Activated CD8-positive, alpha-beta memory T cell treated with anti-CD3 and anti-CD28 coated beads for 48 hours (primary cell): ENCODE results near the gene ECI1.

ENCODE experiments used
- DNase-seq, 3 experiments: peaks; one replicate each; pipeline ENCODE4 v3.0.0-alpha.2; 2020; ENCODE audit warnings: low read depth in 2 of 3, low spot score in 2 of 3

Gene ECI1, protein sequence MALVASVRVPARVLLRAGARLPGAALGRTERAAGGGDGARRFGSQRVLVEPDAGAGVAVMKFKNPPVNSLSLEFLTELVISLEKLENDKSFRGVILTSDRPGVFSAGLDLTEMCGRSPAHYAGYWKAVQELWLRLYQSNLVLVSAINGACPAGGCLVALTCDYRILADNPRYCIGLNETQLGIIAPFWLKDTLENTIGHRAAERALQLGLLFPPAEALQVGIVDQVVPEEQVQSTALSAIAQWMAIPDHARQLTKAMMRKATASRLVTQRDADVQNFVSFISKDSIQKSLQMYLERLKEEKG

GRCh38 chr16:2251296-2252111 lies at the start of gene ECI1:
Gene ECI1, minus strand, starts transcription at chr16:2251587. Its CDS starts 21 bp downstream, at chr16:2251566.
- peak; percentile 64 to 87 (median 82) for DNase-seq

DNA sequence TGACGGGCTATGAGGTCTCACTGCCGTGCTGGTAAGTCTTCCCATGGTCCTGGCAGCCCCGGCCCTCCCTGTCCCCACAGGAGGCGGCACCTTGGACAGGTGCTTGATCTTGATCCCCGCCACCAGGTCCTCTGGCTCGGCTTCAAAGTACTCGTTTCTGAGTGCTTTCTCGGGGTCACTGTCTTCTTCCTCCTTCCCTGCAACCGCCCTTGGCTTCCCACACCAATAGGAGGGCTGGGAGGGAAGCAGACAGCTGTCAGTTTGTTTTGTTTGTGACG lies 48.5 kb upstream of the ECI1 start:
- DNase-seq: no peak

DNA sequence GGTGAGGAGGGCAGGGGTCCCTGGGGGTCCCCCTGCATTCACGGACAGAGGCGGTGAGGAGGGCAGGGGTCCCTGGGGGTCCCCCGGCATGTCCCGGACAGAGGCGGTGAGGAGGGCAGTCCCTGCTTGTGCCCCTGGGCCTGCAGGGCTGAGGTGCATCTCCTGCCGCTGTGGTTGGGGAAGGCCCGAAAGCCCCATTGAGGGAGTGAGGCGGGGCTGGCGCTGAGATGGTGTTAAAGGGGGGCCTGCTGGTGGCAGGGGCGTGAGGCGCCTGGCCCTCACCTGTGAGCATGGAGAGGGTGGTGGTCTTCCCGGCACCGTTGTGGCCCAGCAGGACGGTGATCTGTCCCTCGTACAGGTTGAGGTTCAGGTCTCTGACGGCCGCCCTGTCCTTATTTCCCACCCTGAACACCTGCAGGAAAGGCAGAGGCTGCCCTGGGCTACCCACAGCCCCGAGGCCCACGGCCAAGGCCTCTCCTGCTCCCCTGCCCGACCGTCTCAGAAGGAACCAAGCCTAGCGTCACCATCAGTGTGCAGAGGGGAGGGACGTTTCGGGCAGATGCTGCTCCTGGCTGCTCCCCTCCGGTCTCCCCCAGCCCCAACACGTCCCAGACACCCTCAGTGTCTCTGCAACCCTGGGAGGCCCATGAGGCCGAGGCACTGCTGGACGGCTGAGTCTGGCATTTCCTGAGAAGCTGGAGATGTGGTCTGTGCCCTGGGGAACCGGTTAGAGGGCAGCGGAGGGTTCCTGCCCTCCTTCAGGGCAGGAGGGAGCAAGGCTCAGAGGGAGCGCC lies 47.9 kb upstream of the ECI1 start:
- no peak for DNase-seq

DNA sequence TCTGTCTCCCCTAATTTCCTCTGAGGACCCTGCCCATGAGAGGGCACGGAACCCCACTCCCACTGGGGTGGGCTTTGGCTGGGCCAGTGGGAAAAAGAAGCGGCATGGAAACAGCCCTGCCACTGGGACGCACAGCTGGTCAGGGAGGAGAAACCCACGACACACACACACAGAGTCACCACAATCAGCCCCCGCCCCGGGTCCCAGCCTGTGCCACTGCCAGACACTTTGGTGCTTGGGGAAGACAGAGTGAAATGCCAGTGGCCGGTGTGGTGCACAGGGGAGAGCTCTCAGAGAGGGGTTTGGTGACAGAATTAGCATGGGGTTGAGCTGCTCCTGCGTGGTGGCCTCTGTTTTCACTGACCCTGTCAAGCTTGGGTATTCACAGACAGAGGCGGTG lies 47.2 kb upstream of the ECI1 start:
- DNase-seq: no peak

GRCh38 chr16:2297506-2297860 lies 46.1 kb upstream of the ECI1 start:
- no peak for DNase-seq

GRCh38 chr16:2296661-2297505 lies 45.5 kb upstream of the ECI1 start:
- no peak for DNase-seq

GRCh38 chr16:2295056-2295798 lies 43.8 kb upstream of the ECI1 start:
- DNase-seq: no peak

GRCh38 chr16:2292221-2292620 lies 40.8 kb upstream of the ECI1 start:
- no peak for DNase-seq

DNA sequence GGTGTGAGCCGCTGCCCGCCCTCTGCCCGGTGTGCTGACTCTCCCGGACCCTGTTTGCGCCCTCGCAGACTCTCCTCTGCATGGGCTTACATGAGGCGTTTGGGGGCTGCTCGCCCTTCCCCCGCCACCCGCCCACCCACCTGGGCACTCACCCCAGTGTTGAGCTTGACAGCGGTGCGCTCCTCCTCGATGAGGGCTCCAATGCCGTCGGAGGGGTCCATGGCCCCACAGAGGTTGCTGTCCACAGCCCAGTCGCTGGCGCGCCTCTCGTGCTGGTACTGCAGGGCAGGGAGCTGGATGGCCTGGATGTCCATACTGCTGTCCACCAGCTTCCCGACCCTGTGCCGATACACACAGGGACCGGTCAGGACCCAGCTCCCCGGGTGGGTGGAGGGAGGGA lies 37.9 kb upstream of the ECI1 start:
- no peak for DNase-seq

- no peak for DNase-seq
These were observed 37.3 kb upstream of the ECI1 start for GRCh38 chr16:2288726-2289125.

DNA sequence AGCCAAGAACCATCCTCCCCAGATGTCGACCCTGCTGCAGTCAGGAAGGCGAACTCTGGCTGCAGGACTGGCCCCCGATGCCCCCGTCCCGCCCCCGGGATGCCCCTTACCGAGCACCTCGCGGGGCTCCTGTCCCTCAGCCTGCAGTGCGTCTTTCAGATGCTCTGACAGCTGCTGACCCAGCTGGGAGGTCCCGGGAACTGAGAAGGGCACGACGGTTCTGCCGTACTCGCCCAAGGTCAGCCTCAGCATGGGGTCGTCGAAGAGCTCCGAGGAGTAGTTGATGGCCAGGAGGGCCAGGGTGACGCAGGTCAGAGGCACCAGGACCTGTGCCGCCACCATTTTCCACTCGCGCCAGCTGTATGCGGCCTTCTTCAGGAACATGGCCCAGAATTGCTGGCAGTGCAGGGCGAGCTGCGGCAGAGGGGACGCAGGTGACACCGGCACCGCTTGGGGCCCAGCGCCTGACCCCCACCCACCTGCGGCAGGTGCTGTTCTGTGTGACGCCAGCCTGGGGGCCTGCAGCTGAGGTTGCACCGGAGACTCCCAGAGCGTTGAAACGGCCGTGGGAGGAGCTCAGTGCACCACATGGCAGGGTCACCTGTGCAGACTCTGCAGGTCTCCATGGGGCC lies 36.6 kb upstream of the ECI1 start:
- no peak for DNase-seq

DNA sequence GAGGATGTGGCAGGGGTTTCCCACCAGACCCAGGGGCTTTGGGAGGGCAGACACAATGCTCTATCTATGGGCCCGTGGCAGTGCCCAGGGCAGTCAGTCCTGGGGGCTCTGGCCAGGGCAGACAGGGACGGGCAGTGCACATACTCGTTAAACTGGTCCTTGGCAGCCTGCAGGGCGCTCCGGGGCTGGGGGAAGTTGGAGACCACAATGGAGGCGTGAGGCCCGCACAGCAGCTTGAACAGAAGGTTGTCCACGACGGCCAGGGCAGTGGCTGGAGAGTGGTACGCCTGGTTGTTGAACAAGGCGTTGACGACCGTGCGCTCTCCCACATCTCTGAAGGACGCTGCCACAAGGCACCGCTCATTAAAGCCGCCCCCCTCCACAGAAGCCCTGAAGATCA lies 35.2 kb upstream of the ECI1 start:
- DNase-seq: no peak

DNA sequence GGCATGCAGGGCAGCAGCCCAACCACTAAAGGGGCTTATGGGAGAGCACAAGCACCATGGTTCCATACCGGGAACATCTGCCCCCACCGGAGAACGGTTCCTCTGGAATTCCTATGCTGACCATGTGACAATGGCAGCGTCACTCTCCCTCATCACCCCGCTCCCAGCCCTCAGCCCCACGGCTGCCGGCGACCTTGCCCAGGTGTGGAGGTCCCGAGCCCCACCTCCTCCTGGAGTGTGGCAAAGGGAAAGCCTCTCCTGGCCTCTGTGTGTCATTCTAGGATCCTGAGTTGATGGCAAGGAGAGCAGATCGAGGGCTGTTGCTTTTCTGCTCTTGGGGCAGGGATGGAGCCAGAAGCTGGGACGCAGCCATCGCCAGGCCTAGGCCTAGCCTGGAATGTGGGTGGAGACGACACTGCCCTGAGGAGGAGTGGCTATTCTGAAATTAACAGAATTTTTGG lies 34.4 kb upstream of the ECI1 start:
- DNase-seq: no peak

DNA sequence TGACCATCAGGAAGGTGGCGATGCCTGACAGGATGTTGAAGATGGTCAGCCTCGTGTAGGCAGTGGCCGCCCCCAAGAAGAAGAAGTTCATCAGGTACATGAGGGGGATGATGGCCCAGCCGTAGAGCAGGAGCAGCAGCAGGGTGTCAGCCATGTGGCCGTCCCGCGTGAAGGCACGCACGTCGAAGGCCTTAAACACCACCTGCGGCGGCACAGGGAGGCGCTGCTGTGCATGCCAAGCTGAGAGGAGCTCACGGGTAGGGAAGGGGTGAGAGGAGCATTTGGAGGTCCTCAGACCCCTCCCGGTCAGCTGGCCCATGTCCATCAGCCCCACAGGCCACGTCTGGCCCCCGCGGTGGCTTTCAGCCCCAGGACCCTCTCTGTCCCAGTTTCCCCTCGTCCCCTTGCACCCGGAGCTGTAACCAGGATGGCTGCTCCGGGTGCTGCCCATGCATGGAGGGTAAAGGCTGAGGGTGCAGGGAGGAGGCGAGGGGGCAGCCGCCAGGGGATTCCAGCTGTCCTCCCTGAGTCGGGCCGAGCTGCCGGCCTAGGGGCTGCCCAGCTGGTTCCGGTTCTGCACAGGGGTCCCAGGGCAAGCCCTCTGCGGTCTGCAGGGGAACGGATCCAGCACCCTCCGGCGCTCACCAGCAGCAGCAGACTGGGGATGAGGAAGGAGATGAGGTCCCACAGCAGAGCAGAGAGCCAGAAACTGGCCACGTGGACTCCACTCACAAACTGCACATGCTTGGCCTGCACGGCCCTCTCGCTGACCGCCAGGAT lies 33.6 kb upstream of the ECI1 start:
- no peak for DNase-seq

DNA sequence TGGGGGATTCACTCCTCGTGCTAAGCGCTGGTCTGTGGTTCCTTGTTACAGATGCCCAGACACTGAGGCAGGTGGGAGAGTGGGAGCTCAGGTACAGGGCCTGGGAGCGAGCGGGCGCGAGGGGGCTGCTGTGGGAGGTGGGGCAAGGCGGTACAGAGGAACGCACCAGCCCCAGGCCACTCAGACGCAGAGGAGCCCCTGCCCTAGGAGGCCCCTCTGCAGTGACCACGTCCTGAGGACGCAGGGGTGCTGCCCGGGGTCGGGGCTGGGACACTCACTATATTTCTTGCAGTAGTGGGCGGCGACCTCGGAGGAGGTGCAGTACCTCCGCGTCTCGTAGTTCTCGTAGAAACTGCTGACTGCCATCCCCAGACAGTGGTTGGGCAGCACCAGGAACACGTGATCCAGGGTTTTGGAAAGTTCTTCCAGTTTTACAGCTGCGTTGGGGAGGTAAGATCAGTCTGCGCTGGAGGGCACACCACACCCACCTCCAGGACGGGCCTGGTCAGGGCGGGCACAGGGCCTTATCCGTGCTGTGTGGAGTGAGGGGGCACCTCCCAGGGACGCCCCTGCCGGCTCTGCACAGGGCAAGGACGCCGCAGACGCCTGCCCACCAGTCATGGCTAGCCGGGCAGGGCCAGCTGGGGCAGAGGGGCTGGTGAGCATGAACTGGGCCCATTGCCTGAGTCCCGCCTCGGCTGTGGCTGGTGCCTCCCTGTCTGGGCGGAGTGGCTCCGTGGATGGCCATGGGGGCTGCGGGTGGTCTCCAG lies 32.8 kb upstream of the ECI1 start:
- no peak for DNase-seq

- DNase-seq: no peak
These were observed 31.6 kb upstream of the ECI1 start for GRCh38 chr16:2282866-2283555.

- no peak for DNase-seq
These were observed 30.9 kb upstream of the ECI1 start for GRCh38 chr16:2282262-2282661.
